CD4-positive, alpha-beta T cell treated with Interleukin-17A for 1 hour (primary cell): Measurements from ENCODE around the gene COMP.
"Not testable (repeated sequence)": the region's sequence is repeated elsewhere in the genome, so short reads cannot be mapped to it uniquely, and the experiment has no call there.

Source experiments
- DNase-seq: peaks from one replicate; pipeline ENCODE4 v3.0.0-alpha.2; 2020

COMP gene

DNA sequence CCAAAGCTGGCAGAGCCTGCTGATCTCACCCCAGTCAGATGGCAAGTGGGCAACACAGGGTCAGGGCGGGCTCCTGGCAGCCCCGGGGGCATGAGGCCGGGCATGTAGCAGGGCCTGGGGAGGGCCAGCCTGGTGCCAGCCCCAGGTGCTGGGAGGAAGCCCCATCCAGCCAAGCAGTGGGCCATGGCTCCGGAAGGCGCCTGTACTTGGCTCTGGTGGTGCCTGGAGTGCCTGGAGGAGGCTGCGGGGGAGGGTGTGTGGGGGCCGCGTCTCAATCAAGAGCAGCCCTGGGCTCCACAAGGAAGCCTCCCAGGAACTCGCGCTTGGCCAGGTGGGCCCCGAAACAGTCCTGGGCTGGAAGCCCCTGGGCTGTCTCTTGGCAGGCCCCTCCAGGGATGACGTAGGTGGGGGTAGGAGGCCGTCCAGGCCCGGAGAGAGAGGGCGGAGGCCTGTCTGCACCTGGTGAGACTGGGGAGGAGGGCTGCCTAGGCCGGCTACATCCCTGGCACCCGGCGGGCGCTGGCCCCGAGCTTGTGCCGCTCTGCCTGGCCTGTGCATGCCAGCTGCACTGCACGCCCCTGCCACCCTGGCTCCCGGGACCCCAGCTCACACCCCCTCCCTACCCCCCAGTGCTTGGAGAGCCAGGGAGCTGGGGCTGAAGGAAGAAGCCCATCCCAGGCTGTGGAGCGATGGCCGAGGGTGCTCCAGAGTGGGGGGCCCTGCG, 45.9 kb downstream of the COMP start:
- DNase-seq: no peak

DNA sequence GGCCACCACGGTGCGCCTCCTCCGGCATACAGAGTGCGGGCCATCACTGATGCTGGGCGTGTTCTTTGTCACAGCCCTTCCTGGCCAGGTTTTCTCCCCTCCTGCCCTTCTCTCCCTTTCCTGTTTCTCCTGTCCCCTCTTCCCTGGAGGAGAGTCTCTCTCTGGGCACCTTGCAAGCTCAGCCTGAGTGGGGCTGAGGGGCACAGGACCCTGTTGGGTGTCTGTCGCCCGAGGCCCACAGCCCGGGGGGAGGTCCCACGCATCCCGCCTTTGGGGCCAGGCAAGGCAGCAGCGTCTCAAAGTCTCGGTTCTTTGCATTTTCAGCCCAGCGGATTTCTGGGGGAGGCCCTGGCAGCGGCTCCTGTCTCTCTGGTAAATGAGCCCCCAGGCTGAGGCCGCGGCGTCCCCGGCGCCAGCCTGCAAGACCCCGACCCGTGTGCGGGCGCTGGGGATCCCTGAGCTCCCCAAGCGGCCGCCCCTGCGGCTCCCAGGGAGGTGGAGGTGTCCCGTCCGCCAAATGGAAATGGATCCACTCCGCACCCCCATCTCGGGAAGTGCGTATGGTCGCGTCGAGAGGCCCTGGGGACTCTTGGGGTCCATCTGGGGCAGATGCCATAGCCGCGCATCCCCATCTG, 47.2 kb downstream of the COMP start:
- DNase-seq: no peak

DNA sequence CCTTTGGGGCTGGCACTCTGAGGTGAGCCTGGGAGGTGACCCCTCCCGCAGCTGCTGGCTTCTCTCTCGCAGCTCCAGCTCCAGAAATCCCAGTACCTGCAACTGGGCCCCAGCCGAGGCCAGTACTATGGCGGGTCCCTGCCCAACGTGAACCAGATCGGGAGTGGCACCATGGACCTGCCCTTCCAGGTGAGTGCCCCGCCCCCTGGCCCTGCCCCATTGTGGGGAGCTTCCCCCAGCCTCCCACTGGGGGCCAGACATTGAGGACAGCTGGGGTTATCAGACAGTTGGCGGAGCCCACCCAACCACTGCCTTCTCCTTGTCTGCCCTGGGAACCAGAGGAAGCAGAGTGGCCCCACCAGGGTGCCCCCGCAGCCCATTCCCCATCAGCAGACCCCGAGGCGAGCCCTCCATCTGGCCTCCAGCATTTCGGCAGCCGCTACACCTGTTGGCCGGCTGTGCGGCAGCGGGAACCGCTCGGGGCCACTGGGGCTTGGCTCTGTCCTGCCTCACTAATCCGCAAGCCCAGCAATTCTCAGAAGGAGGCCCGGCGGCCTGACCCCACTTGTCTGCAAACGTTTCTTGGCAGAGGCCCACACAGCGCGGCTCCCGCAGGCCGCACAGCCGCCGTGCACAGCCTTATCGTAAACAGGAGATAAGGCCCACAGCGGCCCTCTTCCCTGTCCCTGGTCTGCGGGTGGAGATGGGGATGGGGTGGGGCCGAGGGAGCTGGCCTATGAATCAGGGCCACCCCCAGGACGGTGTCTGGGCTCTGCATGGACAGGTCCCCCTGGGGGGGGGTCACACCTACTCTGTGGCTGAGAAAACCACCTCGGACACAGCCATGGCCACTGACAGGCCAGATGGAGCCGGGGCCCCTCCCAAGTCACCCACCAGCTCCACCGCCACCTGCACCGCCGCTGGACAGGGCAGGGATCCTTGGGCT, 48.0 kb downstream of the COMP start:
- no peak for DNase-seq

DNA sequence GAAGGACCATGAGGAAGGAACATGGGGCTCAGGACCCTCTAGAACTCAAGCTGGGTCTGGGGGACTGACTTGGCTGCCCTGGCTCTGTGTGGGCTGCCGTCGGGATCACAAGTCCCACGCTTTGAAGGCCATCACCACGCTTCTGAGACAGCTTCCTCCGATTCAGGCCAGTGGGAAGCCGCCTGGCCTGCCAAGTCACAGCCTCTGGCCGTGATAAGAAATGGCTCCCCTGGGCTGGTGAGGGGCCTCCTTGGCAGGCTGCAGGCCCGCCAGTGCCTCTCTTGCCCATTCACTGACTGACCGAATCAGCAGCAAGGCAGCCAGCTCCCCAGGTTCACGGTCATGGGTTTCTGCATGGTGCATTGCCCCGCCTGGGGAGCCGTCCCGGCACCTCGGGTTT, 48.8 kb downstream of the COMP start:
- no peak for DNase-seq

DNA sequence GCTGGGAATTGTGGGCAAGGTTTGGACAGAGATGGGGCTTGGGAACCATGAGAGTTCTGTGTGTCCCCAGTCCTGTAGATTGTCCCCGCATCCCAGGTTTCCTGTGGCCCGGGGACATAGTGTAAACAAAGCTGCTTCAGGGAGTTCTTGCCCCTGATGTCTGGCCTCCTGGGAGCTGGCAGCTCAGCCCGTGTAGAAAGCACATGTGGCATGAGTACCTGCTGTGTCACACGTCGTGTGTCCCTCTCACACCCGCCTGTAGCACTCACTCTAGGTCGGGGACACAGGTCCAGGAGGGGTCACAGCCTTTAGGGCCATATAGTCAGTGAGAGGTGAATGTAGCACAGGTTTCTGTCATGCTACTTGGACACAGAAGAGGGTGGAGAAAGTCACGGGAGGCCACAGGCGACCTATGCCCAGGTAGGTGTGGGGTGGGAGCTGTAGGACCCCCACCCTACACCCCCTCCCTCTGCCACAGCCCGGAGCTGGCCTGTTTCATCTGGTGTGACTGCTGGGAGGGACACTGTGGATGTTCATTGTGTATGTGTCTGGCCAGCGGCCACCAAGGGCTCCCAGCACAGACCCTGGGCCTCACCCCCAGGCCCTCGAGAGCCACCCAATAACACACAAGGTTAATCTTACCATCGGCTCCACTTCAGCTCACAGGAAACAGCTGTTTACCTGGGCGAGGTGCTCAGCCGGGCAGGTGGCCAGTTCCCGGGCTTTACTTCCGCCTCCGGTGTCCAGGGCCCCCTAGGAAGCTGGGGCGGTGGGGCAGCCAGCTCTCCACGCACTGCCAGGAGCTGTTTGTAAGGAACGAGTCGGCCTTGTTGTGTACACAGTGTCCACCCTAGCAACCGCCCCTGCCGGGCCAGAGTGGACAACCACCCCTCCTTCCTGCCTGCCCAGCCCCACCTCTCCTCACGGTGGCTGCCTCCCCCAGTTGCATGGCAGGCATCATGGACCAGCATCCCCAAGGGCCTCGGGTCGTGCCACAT, 49.7 kb downstream of the COMP start:
- no peak for DNase-seq

DNA sequence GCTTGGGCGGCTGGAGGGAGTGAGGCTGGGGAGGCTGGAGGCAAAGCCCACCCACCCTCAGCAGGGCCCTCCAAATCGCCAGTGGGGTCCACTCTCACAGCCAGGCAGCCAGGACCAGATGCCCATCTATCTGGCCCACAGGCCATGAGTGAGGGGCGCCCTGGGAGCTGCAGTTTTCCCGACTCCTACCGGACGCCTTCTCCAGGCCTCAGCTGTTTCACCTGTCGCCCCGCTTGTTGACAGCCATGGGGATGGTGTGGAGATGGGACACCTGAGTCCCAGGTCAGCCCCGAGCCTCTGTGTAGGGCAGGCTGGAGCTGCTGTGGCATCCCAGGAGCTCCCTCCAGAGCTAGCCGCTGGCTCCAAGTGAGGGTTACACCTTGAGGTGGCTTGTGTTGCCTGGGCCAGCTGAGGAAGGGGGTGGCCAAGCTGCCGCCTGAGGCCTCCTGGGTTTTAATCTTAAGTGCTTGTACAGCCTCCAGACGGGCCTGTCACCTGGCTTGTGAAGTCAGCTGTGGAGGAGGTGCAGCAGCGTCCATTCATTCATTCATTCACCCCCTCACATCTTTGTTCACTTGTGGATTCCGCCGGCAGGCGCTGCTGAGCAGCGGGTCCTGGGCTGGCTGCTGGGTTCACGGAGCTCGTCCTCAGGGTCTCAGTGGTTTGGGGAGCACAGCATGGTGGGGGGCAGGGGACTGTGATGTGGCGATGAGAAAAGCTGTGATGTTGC, 52.0 kb downstream of the COMP start:
- DNase-seq: no peak

DNA sequence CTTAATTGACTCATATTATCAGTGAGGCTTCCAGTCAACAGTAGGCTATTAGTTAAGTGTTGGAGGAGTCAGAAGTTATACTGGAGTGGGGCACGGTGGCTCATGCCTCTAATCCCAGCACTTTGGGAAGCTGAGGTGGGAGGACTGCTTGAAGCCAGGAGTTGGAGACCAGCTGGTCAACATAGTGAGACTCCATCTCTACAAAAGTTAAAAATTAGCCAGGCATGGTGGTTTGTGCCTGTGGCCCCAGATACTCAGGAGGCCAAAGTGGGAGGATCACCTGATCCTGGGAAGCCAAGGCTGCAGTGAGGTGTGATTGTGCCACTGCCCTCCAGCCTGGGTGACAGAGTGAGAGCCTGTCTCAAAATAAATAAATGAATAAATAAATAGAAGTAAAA, 53.2 kb downstream of the COMP start:
- no peak for DNase-seq

DNA sequence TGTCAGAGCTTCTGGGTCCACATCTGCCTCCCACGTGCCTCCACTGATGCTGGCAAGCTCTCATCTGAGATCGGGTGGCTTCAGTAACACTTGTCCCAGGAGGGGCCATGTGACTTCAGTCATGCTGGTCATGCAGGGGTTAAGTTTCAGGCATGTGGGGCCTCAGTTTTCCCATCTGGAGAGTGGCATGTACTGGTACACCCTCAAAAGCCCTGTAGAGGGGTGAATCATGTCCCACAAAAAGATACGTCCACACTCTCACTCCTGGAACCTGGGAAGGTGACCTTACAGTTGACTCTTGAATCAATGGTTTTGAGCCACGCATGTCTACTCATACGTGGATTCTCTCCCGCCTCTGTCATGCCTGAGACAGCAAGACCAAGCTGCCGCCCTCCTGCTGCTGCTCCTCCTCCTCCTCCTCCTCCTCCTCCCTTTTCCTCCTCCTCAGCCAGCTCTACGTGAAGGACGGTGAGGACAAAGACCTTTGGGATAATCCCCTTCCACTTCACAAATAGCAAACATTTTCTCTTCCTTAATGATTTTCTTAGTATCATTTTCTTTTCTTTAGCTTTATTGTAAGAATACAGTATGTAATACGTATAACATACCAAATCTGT, 53.7 kb downstream of the COMP start:
- DNase-seq: no peak

DNA sequence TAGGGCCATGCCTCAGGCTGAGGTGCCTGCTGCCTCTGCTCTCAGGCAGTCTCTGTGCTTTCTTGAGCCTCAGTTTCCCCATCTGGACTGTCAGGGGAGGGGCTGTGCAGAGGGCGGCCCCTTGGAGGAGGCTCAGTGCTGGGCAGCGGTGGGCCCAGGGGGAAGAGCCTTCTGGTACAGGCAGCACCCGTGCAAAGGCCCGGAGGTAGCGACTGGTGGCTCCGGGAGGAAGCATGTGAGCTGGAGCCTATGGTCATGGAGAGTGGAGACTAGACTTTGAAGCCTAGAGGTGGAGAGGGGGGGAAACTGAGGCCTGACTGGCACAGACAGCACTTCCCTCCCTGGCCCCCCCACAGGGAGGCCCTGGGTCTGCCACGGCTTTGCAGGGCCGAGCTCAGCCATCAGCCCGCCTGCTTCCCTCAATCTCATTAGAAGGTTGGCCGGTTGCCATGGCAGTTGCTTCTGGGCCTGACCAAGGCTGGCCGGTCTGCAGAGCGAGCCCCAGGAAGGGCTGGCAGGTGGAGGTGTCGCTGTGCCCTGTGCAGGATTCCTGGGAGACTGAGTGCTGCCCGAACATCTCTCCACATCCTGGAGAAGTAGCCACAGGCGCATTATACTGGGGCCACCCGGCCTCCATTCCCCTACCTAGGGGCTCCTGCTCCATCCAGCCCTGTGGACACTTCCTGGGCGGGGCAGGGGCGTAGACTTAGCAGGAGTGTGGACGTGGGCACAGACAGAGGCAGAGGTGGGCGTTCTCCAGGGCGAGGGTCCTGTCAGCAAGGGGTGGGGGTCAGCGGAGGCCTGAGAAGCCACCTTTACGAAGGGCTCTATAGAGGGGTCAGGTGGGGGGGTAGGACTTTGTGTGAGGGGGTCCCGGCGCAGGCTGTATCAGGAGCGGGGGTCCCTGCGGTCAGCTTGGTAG, 54.4 kb downstream of the COMP start:
- DNase-seq: no peak

DNA sequence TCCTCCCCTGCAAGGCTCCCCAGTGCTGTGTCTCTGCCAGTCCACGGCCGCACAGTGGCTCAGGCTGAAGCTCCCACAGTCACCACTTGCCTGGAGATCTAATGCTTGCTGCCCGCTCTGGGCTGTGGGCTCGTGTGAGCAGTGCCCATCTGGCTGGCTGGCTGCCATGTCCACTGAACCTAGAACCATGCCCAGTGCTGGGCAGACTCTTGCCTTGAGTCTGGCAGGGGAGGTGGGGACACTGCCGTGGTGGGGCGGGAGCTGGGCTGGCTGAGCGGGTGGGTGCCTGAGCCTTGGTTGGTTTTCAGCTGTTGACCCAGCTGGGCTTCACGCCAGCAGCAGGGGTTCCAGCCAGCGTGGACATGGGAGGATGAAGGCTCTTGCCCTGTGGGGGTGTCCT, 55.4 kb downstream of the COMP start:
- no peak for DNase-seq

DNA sequence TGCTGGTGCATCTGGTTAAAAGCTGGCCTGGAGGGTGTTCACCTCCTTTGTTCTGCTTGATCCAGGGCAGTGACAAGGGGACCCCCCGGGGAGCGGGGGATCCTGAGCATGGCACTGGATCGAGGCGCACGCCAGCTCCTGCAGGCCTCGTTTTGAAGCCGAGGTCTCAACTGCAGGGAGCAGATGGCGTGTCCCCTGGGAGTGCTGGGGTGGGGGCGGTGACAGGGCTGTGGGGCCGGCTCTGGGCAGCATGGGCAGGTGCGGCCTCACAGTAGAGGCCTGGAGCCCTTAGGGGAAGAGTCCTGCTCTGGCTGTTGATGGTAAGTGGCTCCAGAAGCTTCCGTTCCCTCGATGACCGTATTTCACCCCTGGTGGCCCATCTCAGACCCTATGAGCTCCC, 55.8 kb downstream of the COMP start:
- DNase-seq: no peak

DNA sequence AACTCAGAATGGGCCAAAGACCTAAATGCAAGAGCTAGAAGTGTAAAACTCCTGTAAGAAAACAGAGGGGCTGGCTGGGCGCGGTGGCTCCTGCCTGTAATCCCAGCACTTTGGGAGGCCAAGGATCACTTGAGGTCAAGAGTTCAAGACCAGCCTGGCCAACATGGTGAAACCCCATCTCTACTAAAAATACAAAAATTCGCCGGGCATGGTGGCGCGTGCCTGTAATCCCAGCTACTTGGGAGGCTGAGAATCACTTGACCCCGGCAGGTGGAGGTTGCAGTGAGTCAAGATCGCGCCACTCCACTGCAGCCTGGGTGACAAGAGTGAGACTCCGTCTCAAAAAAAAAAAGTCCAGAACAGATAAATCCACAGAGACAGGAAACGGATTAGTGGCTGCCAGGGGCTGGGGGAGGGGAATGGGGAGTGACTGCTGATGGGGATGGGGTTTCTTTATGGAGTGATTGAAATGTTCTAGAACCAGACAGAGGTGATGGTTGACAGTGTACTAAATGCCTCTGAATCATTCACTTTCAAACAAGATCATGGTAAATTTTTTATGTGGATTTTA, 57.3 kb downstream of the COMP start:
- not testable (repeated sequence) for DNase-seq

DNA sequence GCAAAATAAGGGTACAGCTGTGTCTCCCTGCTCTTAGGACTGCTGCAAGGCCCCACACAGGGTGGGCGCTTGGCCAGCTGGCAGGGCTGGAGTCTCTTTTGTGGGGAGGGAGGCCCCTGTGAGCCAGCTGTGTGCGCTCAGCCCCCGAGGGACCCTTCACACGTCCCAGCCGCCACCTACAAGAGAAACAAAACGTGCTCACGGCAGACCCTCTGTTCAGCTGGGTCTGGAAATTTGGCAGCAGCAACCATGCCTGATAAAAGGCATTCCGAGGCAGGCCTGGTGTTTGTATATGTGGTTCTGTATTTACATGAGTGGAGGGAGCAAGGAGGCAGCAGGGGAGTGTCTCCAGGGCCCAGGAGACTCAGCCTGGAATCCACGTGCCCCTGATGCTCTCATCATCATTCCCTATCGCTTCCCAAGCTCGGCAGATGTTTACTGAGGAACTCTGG, 57.9 kb downstream of the COMP start:
- DNase-seq: no peak
